Cardiac muscle cell (in vitro differentiated cells and primary cell): ENCODE data around the gene HDC. TPM values are rescaled to one million over a fixed set of nuclear protein-coding genes. Genes with fewer than 3 reads are reported as not detected.

ENCODE experiments used
- DNase-seq, 2 donors: peaks; one replicate each; pipeline versions ENCODE4 v3.0.0 to v3.0.0-alpha.2; 2010 to 2017; ENCODE audit warnings: low read depth in 1 of 2, low spot score in 1 of 2
- H3K27ac ChIP-seq: fragments of 200-600 bp; sonication (generic); 2 replicates; pipeline ENCODE4 v1.5.1; 2016
- H3K27me3 ChIP-seq: fragments of 200-600 bp; sonication (generic); 2 replicates; pipeline ENCODE4 v1.6.0; 2016; ENCODE audit warnings: control low read depth
- H3K36me3 ChIP-seq: fragments of 200-600 bp; sonication (generic); 2 replicates; pipeline ENCODE4 v1.5.1; 2016; ENCODE audit warnings: control low read depth
- H3K4me1 ChIP-seq: fragments of 200-600 bp; sonication (generic); 2 replicates; pipeline ENCODE4 v1.8.1; 2017; ENCODE audit warnings: low read depth, mild to moderate bottlenecking, mixed run types
- H3K4me3 ChIP-seq: fragments of 200-600 bp; sonication (generic); 2 replicates; pipeline ENCODE4 v1.5.1; 2016; ENCODE audit warnings: mild to moderate bottlenecking
- H3K9me3 ChIP-seq: fragments of 200-600 bp; sonication (generic); 2 replicates; pipeline ENCODE4 v1.5.1; 2017; ENCODE audit warnings: low read depth, mild to moderate bottlenecking, control low read depth
- polyA plus RNA-seq: library from polyadenylated mRNA; unstranded; fragments of >200 nt; fragmentation: Nextera tagmentation; extraction: Ambion mirVana; gene quantifications from 2 replicates; pipeline ENCODE4 v1.2.1, GENCODE V29; 2016
- total RNA-seq: library from RNA; depleted of rRNA; stranded (reverse); fragments of >200 nt; gene quantifications from 2 replicates; pipeline ENCODE4 v1.2.3, GENCODE V29; 2016
- TF ChIP-seq, protein P1 (sequence below): IDR thresholded peaks from 2 replicates; pipeline ENCODE4 v1.5.1; 2012; ENCODE audit warnings: low read depth, mild to moderate bottlenecking, low read length

The HDC gene
- total and polyA plus RNA-seq, 2 experiments from 2014 or later: not detected

DNA sequence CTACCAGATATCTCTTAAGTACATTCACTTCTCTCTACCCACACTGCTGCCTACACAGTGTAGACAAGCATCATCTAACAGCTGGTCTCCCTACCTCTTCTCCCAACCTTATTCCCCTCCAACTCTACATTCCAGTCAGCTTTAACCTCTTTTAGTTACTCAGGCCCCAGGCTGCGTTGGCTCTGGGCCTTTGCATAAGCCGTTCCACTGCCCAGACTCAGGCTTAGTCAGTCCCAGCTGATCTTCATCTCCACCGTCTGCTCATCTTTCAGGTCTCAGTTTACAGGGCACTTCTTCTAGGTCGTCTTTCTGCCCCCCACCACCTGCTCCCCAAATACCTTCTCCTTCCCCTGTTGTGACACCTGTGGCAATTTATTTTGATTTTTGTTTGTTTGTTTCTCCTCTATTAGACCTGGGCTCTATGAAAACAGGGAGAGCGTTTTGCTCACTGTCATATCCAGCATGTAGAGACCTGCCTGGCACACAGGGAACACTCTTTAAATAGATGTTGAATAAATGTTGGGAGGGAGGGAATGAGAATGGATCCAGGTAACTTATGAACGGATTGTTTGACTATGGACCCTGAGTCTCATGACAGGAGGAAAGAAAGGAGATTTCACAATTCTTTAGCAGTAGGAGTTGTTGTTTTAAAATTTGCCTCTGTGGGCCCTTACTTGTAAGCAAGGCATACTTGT is 72.5 kb downstream of the HDC start:
- no peaks in the 10 kb centered on the region for H3K9me3 ChIP-seq
- no peaks in the 10 kb centered on the region for H3K4me1 ChIP-seq
- H3K4me3 ChIP-seq: no peak overlapping the region
- H3K27ac ChIP-seq: no peak overlapping the region
- TF ChIP-seq, protein P1, sequence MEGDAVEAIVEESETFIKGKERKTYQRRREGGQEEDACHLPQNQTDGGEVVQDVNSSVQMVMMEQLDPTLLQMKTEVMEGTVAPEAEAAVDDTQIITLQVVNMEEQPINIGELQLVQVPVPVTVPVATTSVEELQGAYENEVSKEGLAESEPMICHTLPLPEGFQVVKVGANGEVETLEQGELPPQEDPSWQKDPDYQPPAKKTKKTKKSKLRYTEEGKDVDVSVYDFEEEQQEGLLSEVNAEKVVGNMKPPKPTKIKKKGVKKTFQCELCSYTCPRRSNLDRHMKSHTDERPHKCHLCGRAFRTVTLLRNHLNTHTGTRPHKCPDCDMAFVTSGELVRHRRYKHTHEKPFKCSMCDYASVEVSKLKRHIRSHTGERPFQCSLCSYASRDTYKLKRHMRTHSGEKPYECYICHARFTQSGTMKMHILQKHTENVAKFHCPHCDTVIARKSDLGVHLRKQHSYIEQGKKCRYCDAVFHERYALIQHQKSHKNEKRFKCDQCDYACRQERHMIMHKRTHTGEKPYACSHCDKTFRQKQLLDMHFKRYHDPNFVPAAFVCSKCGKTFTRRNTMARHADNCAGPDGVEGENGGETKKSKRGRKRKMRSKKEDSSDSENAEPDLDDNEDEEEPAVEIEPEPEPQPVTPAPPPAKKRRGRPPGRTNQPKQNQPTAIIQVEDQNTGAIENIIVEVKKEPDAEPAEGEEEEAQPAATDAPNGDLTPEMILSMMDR: no peak
- H3K36me3 ChIP-seq: no peaks in the 10 kb centered on the region
- no peak for DNase-seq
- peaks cover 47% of the 10 kb centered on the region for H3K27me3 ChIP-seq

GRCh38 chr15:50192164-50192563 is 73.4 kb downstream of the HDC start:
- no peaks in the 10 kb centered on the region for H3K4me1 ChIP-seq
- H3K27ac ChIP-seq: no peak overlapping the region
- H3K36me3 ChIP-seq: no peaks in the 10 kb centered on the region
- H3K27me3 ChIP-seq: peaks cover 52% of the 10 kb centered on the region
- H3K9me3 ChIP-seq: no peaks in the 10 kb centered on the region
- TF ChIP-seq, protein P1: no peak
- no peak for DNase-seq
- H3K4me3 ChIP-seq: no peak overlapping the region

Other genes with a start within 250 kb of the HDC start
- 0.09 TPM in 1 of 2 replicates, not detected in the other for gene ATP8B4, start 146.5 kb downstream of the HDC start, total RNA-seq
- 0.12 and 0.15 TPM in 2 replicates for gene ATP8B4, start 146.5 kb downstream of the HDC start, polyA plus RNA-seq
- not detected in 2 replicates for gene SLC27A2, start 83.5 kb downstream of the HDC start, total RNA-seq
- gene SLC27A2, start 83.5 kb downstream of the HDC start, polyA plus RNA-seq: not detected in 2 replicates
- 22.3 and 25.5 TPM in 2 replicates for gene GABPB1, start 89.5 kb upstream of the HDC start, total RNA-seq
- gene GABPB1, start 89.5 kb upstream of the HDC start, polyA plus RNA-seq: 12.5 and 15.3 TPM in 2 replicates
- gene USP8, start 158.7 kb upstream of the HDC start, total RNA-seq: 23.1 and 28.4 TPM in 2 replicates
- gene USP8, start 158.7 kb upstream of the HDC start, polyA plus RNA-seq: 36.4 and 41.7 TPM in 2 replicates